T-helper 2 cell treated with Interferon-gamma antibody and Interleukin-4, amounts not matched to agents 5 μg/mL and 100 μg/mL, for 36 hours (primary cell): ENCODE results near the gene PDE4D.

Experiments
- DNase-seq: peaks from one replicate; pipeline ENCODE4 v3.0.0; 2021; ENCODE audit warnings: low spot score
- H3K27ac Mint-ChIP-seq: one replicate; pipeline ENCODE4 v1.8.0; 2021; ENCODE audit warnings: mild to moderate bottlenecking, mixed read lengths
- H3K27me3 Mint-ChIP-seq: one replicate; pipeline ENCODE4 v1.8.0; 2021; ENCODE audit warnings: low read depth, mixed read lengths
- H3K36me3 Mint-ChIP-seq: one replicate; pipeline ENCODE4 v1.8.0; 2021; ENCODE audit warnings: low read depth, mixed read lengths
- H3K4me1 Mint-ChIP-seq: one replicate; pipeline ENCODE4 v1.8.0; 2021; ENCODE audit warnings: low read depth, mixed read lengths
- H3K4me3 Mint-ChIP-seq: one replicate; pipeline ENCODE4 v1.8.0; 2022; ENCODE audit warnings: mild to moderate bottlenecking, moderate library complexity, mixed read lengths
- H3K9me3 Mint-ChIP-seq: one replicate; pipeline ENCODE4 v1.8.0; 2021; ENCODE audit warnings: mixed read lengths

The PDE4D gene

GRCh38 chr5:59831326-59832010 is 62.1 kb downstream of the PDE4D start:
- Mint-ChIP-seq H3K9me3 (no peaks in the 10 kb centered on the region), H3K27ac (no peak overlapping the region), H3K36me3 (no peaks in the 10 kb centered on the region), H3K4me1 (no peaks in the 10 kb centered on the region), H3K27me3 (no peaks in the 10 kb centered on the region), H3K4me3 (no peak overlapping the region)
- no peak for DNase-seq

GRCh38 chr5:59830536-59831200 is 62.9 kb downstream of the PDE4D start:
- DNase-seq, result no peak
- Mint-ChIP-seq H3K27me3 (no peaks in the 10 kb centered on the region), H3K4me3 (no peak overlapping the region), H3K27ac (no peak overlapping the region), H3K4me1 (no peaks in the 10 kb centered on the region), H3K9me3 (no peaks in the 10 kb centered on the region), H3K36me3 (no peaks in the 10 kb centered on the region)

- no peaks in the 10 kb centered on the region for H3K9me3 Mint-ChIP-seq
- H3K36me3 Mint-ChIP-seq, result no peaks in the 10 kb centered on the region
- H3K27me3 Mint-ChIP-seq, result no peaks in the 10 kb centered on the region
- H3K4me3 Mint-ChIP-seq, result no peak overlapping the region
- no peak overlapping the region for H3K27ac Mint-ChIP-seq
- no peak for DNase-seq
- H3K4me1 Mint-ChIP-seq, result no peaks in the 10 kb centered on the region
Observed at GRCh38 chr5:59829922-59830321, 63.6 kb downstream of the PDE4D start.

DNA sequence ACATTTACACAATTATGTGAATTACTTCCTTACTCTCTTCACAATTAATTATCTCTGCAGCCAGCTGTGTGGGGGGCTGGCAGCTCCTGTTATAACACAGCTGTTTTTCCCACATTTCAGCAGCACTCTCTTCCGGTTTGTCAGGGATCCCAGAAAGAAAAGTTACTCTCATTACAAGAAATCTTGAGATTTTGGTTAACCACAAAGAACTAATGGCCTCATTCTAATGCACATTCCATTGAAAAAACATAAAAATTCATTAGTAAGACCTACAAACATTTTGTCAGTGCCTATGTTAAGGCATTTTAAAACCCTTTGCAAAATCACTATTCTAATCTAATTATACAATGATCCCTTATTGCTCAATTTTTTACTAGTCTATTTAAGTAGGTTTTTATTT is 64.1 kb downstream of the PDE4D start:
- H3K4me1 Mint-ChIP-seq, result no peaks in the 10 kb centered on the region
- DNase-seq, result no peak
- no peak overlapping the region for H3K4me3 Mint-ChIP-seq
- H3K9me3 Mint-ChIP-seq, result no peaks in the 10 kb centered on the region
- H3K27me3 Mint-ChIP-seq, result no peaks in the 10 kb centered on the region
- H3K27ac Mint-ChIP-seq, result no peak overlapping the region
- no peaks in the 10 kb centered on the region for H3K36me3 Mint-ChIP-seq

DNA sequence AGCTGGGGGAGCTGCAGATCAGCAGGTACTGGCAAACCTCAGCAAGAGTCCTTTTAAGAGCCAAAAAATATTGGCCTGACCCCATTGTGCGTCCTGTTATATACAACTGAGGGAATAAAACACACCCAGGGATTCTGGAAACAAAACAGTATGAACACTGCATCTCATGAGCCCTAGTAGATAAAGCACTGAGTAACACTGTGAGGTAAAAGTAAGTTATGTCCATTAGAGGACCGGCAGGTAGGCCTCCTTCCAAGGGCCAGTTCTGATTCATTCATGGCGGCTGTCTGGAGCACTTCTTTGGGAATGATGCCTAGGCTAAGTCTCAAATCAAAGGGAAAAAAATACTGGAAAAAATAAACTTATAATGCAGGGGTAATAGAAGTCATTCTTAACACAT is 64.9 kb downstream of the PDE4D start:
- Mint-ChIP-seq H3K9me3 (no peaks in the 10 kb centered on the region), H3K36me3 (no peaks in the 10 kb centered on the region), H3K27ac (no peak overlapping the region), H3K4me1 (no peaks in the 10 kb centered on the region), H3K4me3 (no peak overlapping the region), H3K27me3 (no peaks in the 10 kb centered on the region)
- DNase-seq, result no peak

DNA sequence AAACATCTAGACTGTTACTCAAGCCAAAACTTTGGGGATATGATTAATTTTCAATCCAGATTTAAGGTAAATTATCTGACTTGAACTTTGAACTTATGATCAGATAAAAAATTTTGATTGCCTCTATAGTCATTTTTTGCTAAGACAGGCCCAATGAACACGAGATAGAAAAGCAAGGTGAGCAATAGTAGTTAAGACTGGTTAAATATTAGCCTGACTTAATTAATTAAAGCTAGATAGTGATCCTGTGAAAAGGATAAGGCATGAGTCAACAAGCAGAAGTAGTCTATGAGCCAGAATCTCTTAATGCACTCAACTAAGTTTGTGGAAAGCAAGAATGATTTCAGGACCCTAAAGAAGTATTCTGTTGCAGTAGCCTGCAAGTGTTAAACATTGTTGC is 66.5 kb downstream of the PDE4D start:
- H3K36me3 Mint-ChIP-seq, result no peaks in the 10 kb centered on the region
- no peak overlapping the region for H3K4me3 Mint-ChIP-seq
- no peaks in the 10 kb centered on the region for H3K9me3 Mint-ChIP-seq
- H3K27me3 Mint-ChIP-seq, result peaks cover 3% of the 10 kb centered on the region
- DNase-seq, result no peak
- no peaks in the 10 kb centered on the region for H3K4me1 Mint-ChIP-seq
- no peak overlapping the region for H3K27ac Mint-ChIP-seq

- Mint-ChIP-seq H3K4me1 (no peaks in the 10 kb centered on the region), H3K4me3 (no peak overlapping the region), H3K27me3 (peaks cover 7% of the 10 kb centered on the region), H3K27ac (no peak overlapping the region), H3K9me3 (no peaks in the 10 kb centered on the region), H3K36me3 (no peaks in the 10 kb centered on the region)
- DNase-seq, result no peak
Observed at GRCh38 chr5:59823420-59823819, 70.1 kb downstream of the PDE4D start.

GRCh38 chr5:59819806-59820205 is 73.7 kb downstream of the PDE4D start:
- H3K27me3 Mint-ChIP-seq, result peaks cover 7% of the 10 kb centered on the region
- H3K4me1 Mint-ChIP-seq, result no peaks in the 10 kb centered on the region
- no peak overlapping the region for H3K27ac Mint-ChIP-seq
- H3K36me3 Mint-ChIP-seq, result no peaks in the 10 kb centered on the region
- DNase-seq, result no peak
- H3K9me3 Mint-ChIP-seq, result no peaks in the 10 kb centered on the region
- H3K4me3 Mint-ChIP-seq, result no peak overlapping the region

DNA sequence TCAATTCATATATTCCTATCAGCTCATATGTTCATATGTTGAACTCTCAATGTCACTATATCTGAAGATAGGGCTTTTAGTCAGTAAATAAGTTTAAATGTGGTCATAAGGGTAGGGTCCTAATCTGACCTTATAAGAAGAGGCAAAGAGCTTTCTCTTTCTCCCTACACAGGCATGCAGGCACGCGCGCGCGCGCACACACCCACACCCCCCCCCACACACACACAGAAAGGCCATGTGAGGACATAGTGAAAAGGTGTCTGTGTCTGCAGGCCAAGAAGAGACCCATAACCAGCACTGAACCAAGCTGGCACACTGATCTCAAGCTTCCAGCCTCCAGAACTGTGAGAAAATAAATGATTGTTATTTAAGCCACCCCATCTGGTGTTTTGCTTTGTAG is 76.0 kb downstream of the PDE4D start:
- peaks cover 4% of the 10 kb centered on the region for H3K27me3 Mint-ChIP-seq
- no peak overlapping the region for H3K27ac Mint-ChIP-seq
- no peaks in the 10 kb centered on the region for H3K4me1 Mint-ChIP-seq
- H3K9me3 Mint-ChIP-seq, result no peaks in the 10 kb centered on the region
- H3K4me3 Mint-ChIP-seq, result no peak overlapping the region
- H3K36me3 Mint-ChIP-seq, result no peaks in the 10 kb centered on the region
- no peak for DNase-seq

- Mint-ChIP-seq H3K9me3 (no peaks in the 10 kb centered on the region), H3K27ac (no peak overlapping the region), H3K27me3 (peaks cover 4% of the 10 kb centered on the region), H3K4me1 (no peaks in the 10 kb centered on the region), H3K36me3 (no peaks in the 10 kb centered on the region), H3K4me3 (no peak overlapping the region)
- DNase-seq, result no peak
Observed at GRCh38 chr5:59816654-59817300, 76.7 kb downstream of the PDE4D start.

- no peak for DNase-seq
- Mint-ChIP-seq H3K4me1 (no peaks in the 10 kb centered on the region), H3K9me3 (no peaks in the 10 kb centered on the region), H3K4me3 (no peak overlapping the region), H3K36me3 (no peaks in the 10 kb centered on the region), H3K27me3 (peaks cover 7% of the 10 kb centered on the region), H3K27ac (no peak overlapping the region)
Observed at GRCh38 chr5:59814537-59814872, 79.0 kb downstream of the PDE4D start.

DNA sequence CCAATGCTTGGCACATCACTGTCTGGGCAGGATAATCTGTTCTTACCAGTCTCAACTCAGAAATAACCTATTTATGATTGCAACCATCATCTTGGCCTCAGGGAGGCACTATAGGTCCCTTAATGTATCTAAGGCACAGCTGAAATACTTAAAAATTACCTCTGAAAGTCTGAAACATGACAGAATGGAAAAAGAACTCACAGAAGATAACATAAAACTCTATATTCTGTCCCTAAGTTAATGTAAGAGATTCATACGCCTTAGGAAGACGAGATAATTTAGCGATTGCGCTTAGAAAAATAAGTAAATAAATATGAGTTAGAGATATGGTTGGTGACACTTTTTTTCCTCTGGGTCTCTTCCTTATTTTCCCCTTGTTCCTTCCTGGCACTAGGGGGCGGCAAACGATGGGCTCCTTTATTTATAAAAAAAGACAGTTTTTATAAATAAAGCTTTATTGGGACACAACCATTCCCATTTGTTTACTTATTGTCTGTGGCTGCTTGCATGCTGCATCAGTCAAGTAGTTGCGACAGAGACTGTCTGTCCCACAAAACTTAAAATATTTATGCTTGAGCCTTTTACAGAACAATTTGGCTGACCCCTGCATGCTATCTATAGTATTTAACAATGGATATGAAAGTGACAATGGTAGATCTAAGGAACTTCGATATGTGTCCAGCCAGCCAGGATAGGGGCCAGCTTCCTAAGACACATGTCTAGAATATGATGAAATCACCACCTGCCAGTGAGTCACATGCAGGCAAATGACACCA is 79.6 kb downstream of the PDE4D start:
- Mint-ChIP-seq H3K4me1 (no peaks in the 10 kb centered on the region), H3K4me3 (no peak overlapping the region), H3K9me3 (no peaks in the 10 kb centered on the region), H3K27me3 (peaks cover 9% of the 10 kb centered on the region), H3K36me3 (no peaks in the 10 kb centered on the region), H3K27ac (no peak overlapping the region)
- no peak for DNase-seq

DNA sequence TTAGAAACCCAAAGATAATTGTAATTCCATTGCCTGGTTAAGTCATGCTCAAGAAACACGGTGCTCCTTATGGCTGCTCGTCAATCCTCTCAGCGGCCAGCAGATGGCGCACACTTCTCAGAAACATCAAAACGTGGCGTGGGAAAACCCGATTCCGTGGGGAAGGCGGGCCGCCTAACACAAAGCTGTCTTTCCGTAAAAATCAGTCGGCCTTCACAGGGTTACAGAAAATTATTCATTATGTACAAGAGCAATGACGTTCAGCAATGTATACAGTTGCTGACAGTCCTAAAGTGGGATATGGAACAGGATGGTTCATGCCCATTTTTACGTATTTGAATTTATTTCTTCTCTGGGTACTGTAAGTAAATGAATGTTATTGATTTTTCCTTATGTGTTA is 83.5 kb downstream of the PDE4D start:
- Mint-ChIP-seq H3K36me3 (no peaks in the 10 kb centered on the region), H3K4me1 (no peaks in the 10 kb centered on the region), H3K27ac (no peak overlapping the region), H3K9me3 (no peaks in the 10 kb centered on the region), H3K4me3 (no peak overlapping the region), H3K27me3 (peaks cover 11% of the 10 kb centered on the region)
- peak; percentile 54 for DNase-seq

GRCh38 chr5:59807806-59808205 is 85.7 kb downstream of the PDE4D start:
- Mint-ChIP-seq H3K9me3 (no peaks in the 10 kb centered on the region), H3K4me3 (no peak overlapping the region), H3K4me1 (no peaks in the 10 kb centered on the region), H3K27ac (no peak overlapping the region), H3K27me3 (peaks cover 14% of the 10 kb centered on the region), H3K36me3 (no peaks in the 10 kb centered on the region)
- DNase-seq, result no peak
